Brain microvascular endothelial cell (primary cell): ENCODE data around the gene MYRF.

Experiments
- DNase-seq: peaks from one replicate; pipeline ENCODE4 v3.0.0-alpha.2; 2020
- H3K27ac ChIP-seq: fragments of 250-450 bp; sonication (Bioruptor Pico); 2 replicates; pipeline ENCODE4 v1.5.1; 2020; ENCODE audit warnings: mild to moderate bottlenecking, moderate library complexity
- H3K27me3 ChIP-seq: fragments of 250-450 bp; sonication (Bioruptor Pico); replicated peaks from 2 replicates; pipeline ENCODE4 v1.5.1; 2020; ENCODE audit warnings: mild to moderate bottlenecking
- H3K36me3 ChIP-seq: fragments of 250-450 bp; sonication (Bioruptor Pico); replicated peaks from 2 replicates; pipeline ENCODE4 v1.5.1; 2020; ENCODE audit warnings: mild to moderate bottlenecking
- H3K4me3 ChIP-seq: 2 replicates; pipeline ENCODE4 v1.5.1; 2011; ENCODE audit warnings: low read depth, mild to moderate bottlenecking, control low read depth, low read length, moderate library complexity
- CTCF ChIP-seq: IDR thresholded peaks from 2 replicates; pipeline ENCODE4 v1.5.1; 2011; ENCODE audit warnings: low read depth, mild to moderate bottlenecking, moderate library complexity, low read length, control low read depth, inconsistent platforms; ENCODE audit errors: missing control alignments
- in situ Hi-C: cut with HindIII; loops from 2 replicates; pipeline ENCODE4 v1.10.0; 2017; ENCODE audit warnings: low sequenced_read_pairs, low pct_ligation_motif_present

Gene MYRF

GRCh38 chr11:61743486-61744095 lies 8.8 kb upstream of the MYRF start:
- DNase-seq, result no peak
- Histone ChIP-seq H3K27ac (no peak overlapping the region), H3K4me3 (no peak overlapping the region), H3K27me3 (no peaks in the 10 kb centered on the region), H3K36me3 (peaks cover 5% of the 10 kb centered on the region)
- TF ChIP-seq CTCF, result no peak
- in situ Hi-C loops, result no loop called here

- peaks cover 5% of the 10 kb centered on the region for H3K36me3 ChIP-seq
- in situ Hi-C loops, result no loop called here
- H3K27me3 ChIP-seq, result no peaks in the 10 kb centered on the region
- no peak overlapping the region for H3K4me3 ChIP-seq
- DNase-seq, result no peak
- no peak for TF ChIP-seq CTCF
- H3K27ac ChIP-seq, result no peak overlapping the region
Measured at GRCh38 chr11:61744181-61744580, 8.3 kb upstream of the MYRF start.

- DNase-seq, result no peak
- Histone ChIP-seq H3K36me3 (peaks cover 5% of the 10 kb centered on the region), H3K27ac (no peak overlapping the region), H3K27me3 (no peaks in the 10 kb centered on the region), H3K4me3 (no peak overlapping the region)
- in situ Hi-C loops, result no loop called here
- TF ChIP-seq CTCF, result no peak
Measured at GRCh38 chr11:61744609-61745156, 7.8 kb upstream of the MYRF start.

- peaks cover 5% of the 10 kb centered on the region for H3K36me3 ChIP-seq
Measured at GRCh38 chr11:61745781-61746441, 6.5 kb upstream of the MYRF start.

GRCh38 chr11:61746442-61747191 lies 5.8 kb upstream of the MYRF start:
- DNase-seq, result no peak
- Histone ChIP-seq H3K27ac (no peak overlapping the region), H3K27me3 (no peaks in the 10 kb centered on the region), H3K4me3 (no peak overlapping the region), H3K36me3 (peaks cover 5% of the 10 kb centered on the region)
- TF ChIP-seq CTCF, result no peak
- in situ Hi-C loops, result no loop called here

More at GRCh38 chr11:61745781-61746441, 6.5 kb upstream of the MYRF start:
- Histone ChIP-seq H3K27me3 (no peaks in the 10 kb centered on the region), H3K4me3 (no peak overlapping the region), H3K27ac (no peak overlapping the region)
- in situ Hi-C loops, result no loop called here
- no peak for TF ChIP-seq CTCF
- DNase-seq, result no peak
